ENCODE data around the gene GPANK1.
A peak's percentile ranks its signal among the peaks of the same experiment; 100 is the strongest.

GPANK1 gene

GRCh38 chr6:31626952-31627351 is 37.8 kb downstream of the GPANK1 start:
- no peak overlapping the region for H4K12ac ChIP-seq (ENCODE audit: low read depth, low read length)
- H2BK5ac ChIP-seq (ENCODE audit: low read depth, low read length, poor library complexity), result no peak overlapping the region
- no peaks in the 10 kb centered on the region for H3K79me1 ChIP-seq (ENCODE audit: low read length)
- no CpG with 5 or more reads among the region's 10 CpGs for WGBS (ENCODE audit: extremely low coverage, insufficient coverage, insufficient read length)
- H4K8ac ChIP-seq (ENCODE audit: low read depth, low read length), result no peak overlapping the region
- peaks cover 85 to 87% of the 10 kb centered on the region in 2 experiments for H3K36me3 ChIP-seq (ENCODE audit: control insufficient read depth in 1 of 2, insufficient read depth in 2 of 2, low read length in 2 of 2)
- no peaks in the 10 kb centered on the region for H3K27me3 ChIP-seq (ENCODE audit: insufficient read depth, low read length)
- peaks cover 8% of the 10 kb centered on the region for H3K79me2 ChIP-seq (ENCODE audit: control insufficient read depth, insufficient read depth, low read length, poor library complexity)
- no peak overlapping the region for H3K27ac ChIP-seq (ENCODE audit: low read depth, low read length)
- H3K14ac ChIP-seq (ENCODE audit: low read length), result no peak overlapping the region
- no peak for DNase-seq
- no peak overlapping the region for H3K23ac ChIP-seq (ENCODE audit: low read length)
- H3K4ac ChIP-seq (ENCODE audit: low read depth, low read length), result no peak overlapping the region
- no peak overlapping the region for H2AFZ ChIP-seq (ENCODE audit: insufficient read depth, low read length, poor library complexity)
- no peak overlapping the region for H3K18ac ChIP-seq (ENCODE audit: low read length)
- no peak overlapping the region for H2AK5ac ChIP-seq (ENCODE audit: low read length)
- no peak overlapping the region for H4K91ac ChIP-seq (ENCODE audit: low read depth, low read length)
- no peak overlapping the region for H2BK120ac ChIP-seq (ENCODE audit: insufficient read depth, low read length, poor library complexity)
- H3K4me1 ChIP-seq (ENCODE audit: control insufficient read depth in 1 of 2, insufficient read depth in 2 of 2, low read length in 2 of 2), result peaks cover 4 to 6% of the 10 kb centered on the region in 2 experiments
- no peak overlapping the region for H3K4me3 ChIP-seq (ENCODE audit: low read depth, low read length)
- no peak overlapping the region for H2BK12ac ChIP-seq (ENCODE audit: low read length)
- no peak overlapping the region for H3K4me2 ChIP-seq (ENCODE audit: low read length)
- no peaks in the 10 kb centered on the region for H3K9me3 ChIP-seq (ENCODE audit: insufficient read depth, low read depth, low read length)
- H3K9ac ChIP-seq (ENCODE audit: low read length), result no peak overlapping the region

DNA sequence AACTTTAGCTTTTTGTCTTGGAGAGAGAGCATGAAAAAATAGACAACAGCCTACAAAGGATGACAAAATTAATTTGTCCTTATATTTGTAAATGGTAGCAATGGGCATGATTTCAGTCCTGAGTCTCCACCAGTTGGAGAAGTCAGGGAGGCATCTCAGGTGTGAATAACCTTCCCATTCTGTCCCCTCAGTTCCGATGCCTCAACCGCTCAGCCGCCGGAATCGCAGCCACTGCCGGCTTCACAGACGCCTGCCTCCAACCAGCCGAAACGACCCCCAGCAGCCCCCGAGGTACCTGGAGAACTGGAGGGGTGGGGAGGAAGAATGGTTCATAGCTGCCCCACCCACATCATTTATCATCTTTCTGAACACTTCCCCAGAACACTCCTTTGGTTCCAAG is 40.7 kb downstream of the GPANK1 start:
- Histone ChIP-seq H3K4me2 (ENCODE audit: low read length) (no peak overlapping the region), H4K12ac (ENCODE audit: low read depth, low read length) (no peak overlapping the region), H3K79me2 (ENCODE audit: control insufficient read depth, insufficient read depth, low read length, poor library complexity) (peaks cover 17% of the 10 kb centered on the region), H3K4ac (ENCODE audit: low read depth, low read length) (no peak overlapping the region), H3K9ac (ENCODE audit: low read length) (no peak overlapping the region), H4K8ac (ENCODE audit: low read depth, low read length) (no peak overlapping the region), H3K36me3 (ENCODE audit: control insufficient read depth in 1 of 2, insufficient read depth in 2 of 2, low read length in 2 of 2) (peaks cover 56 to 58% of the 10 kb centered on the region in 2 experiments), H3K27ac (ENCODE audit: low read depth, low read length) (no peak overlapping the region), H2BK5ac (ENCODE audit: low read depth, low read length, poor library complexity) (no peak overlapping the region), H3K14ac (ENCODE audit: low read length) (no peak overlapping the region), H4K91ac (ENCODE audit: low read depth, low read length) (no peak overlapping the region), H2BK120ac (ENCODE audit: insufficient read depth, low read length, poor library complexity) (no peak overlapping the region), H3K27me3 (ENCODE audit: insufficient read depth, low read length) (no peaks in the 10 kb centered on the region), H3K4me1 (ENCODE audit: control insufficient read depth in 1 of 2, insufficient read depth in 2 of 2, low read length in 2 of 2) (peaks cover 4 to 7% of the 10 kb centered on the region in 2 experiments), H3K4me3 (ENCODE audit: low read depth, low read length) (no peak overlapping the region), H3K23ac (ENCODE audit: low read length) (no peak overlapping the region), H3K79me1 (ENCODE audit: low read length) (peaks cover 7% of the 10 kb centered on the region), H2AFZ (ENCODE audit: insufficient read depth, low read length, poor library complexity) (no peak overlapping the region), H3K18ac (ENCODE audit: low read length) (no peak overlapping the region), H3K9me3 (ENCODE audit: insufficient read depth, low read depth, low read length) (no peaks in the 10 kb centered on the region), H2AK5ac (ENCODE audit: low read length) (no peak overlapping the region), H2BK12ac (ENCODE audit: low read length) (no peak overlapping the region)
- no peak for DNase-seq
- WGBS (ENCODE audit: extremely low coverage, insufficient coverage, insufficient read length), result no CpG with 5 or more reads among the region's 10 CpGs

DNA sequence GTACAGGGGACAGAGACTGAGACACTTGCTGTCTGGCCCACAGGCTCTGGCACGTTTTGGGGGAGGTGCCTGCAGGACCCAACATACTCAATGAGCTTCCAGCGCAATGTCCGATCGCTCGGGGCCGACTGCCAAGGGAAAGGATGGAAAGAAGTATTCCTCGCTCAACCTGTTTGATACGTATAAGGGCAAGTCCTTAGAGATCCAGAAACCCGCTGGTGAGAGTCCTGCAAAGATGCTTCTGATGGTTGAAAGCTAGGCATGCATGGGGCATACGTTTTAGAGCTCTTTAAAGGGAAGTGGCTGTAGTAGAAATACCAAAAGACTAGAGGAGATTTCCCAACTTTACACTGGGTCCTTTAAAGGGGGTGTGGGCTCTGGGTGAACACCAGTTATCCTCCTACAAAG is 42.1 kb downstream of the GPANK1 start:
- Histone ChIP-seq H2AK5ac (ENCODE audit: low read length) (no peak overlapping the region), H3K79me1 (ENCODE audit: low read length) (peaks cover 7% of the 10 kb centered on the region), H4K91ac (ENCODE audit: low read depth, low read length) (no peak overlapping the region), H2BK120ac (ENCODE audit: insufficient read depth, low read length, poor library complexity) (no peak overlapping the region), H3K9me3 (ENCODE audit: insufficient read depth, low read depth, low read length) (no peaks in the 10 kb centered on the region), H3K27me3 (ENCODE audit: insufficient read depth, low read length) (no peaks in the 10 kb centered on the region), H4K8ac (ENCODE audit: low read depth, low read length) (no peak overlapping the region), H3K79me2 (ENCODE audit: control insufficient read depth, insufficient read depth, low read length, poor library complexity) (peaks cover 17% of the 10 kb centered on the region), H3K4me3 (ENCODE audit: low read depth, low read length) (no peak overlapping the region), H3K4ac (ENCODE audit: low read depth, low read length) (peak overlapping the region; percentile 77), H3K23ac (ENCODE audit: low read length) (no peak overlapping the region), H4K12ac (ENCODE audit: low read depth, low read length) (no peak overlapping the region), H2BK12ac (ENCODE audit: low read length) (no peak overlapping the region), H3K4me1 (ENCODE audit: control insufficient read depth in 1 of 2, insufficient read depth in 2 of 2, low read length in 2 of 2) (peaks cover 4 to 7% of the 10 kb centered on the region in 2 experiments), H3K9ac (ENCODE audit: low read length) (no peak overlapping the region), H3K36me3 (ENCODE audit: control insufficient read depth in 1 of 2, insufficient read depth in 2 of 2, low read length in 2 of 2) (peaks cover 44 to 46% of the 10 kb centered on the region in 2 experiments), H3K4me2 (ENCODE audit: low read length) (peak overlapping the region; percentile 97), H3K27ac (ENCODE audit: low read depth, low read length) (no peak overlapping the region), H3K18ac (ENCODE audit: low read length) (no peak overlapping the region), H2AFZ (ENCODE audit: insufficient read depth, low read length, poor library complexity) (no peak overlapping the region), H2BK5ac (ENCODE audit: low read depth, low read length, poor library complexity) (no peak overlapping the region), H3K14ac (ENCODE audit: low read length) (no peak overlapping the region)
- peak; percentile 30 to 63 for DNase-seq
- no CpG with 5 or more reads among the region's 10 CpGs for WGBS (ENCODE audit: extremely low coverage, insufficient coverage, insufficient read length)

DNA sequence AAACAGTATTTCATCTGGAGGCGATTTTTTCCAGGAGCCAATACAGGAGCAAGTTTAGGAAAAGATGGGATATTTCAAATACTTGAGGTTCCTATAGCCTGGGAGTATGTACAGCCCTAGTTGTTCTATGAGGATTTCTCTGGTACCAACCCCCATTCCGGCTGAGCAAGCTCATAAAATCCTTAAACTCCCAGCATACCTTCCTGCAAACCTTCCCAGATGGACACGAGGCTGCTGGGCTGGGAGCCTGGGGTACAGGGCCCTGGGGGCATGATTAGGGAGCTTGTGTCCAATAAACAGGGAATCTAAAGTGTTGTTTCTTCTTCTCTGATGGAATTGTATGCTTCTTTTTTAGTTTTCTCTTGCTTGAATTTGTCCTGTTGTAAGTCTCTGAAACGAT is 42.8 kb downstream of the GPANK1 start:
- H3K14ac ChIP-seq (ENCODE audit: low read length), result peak overlapping the region; percentile 61
- WGBS (ENCODE audit: extremely low coverage, insufficient coverage, insufficient read length), result no CpG with 5 or more reads among the region's 4 CpGs
- peak overlapping the region; percentile 68 for H3K9ac ChIP-seq (ENCODE audit: low read length)
- no peak overlapping the region for H3K23ac ChIP-seq (ENCODE audit: low read length)
- no peak overlapping the region for H4K8ac ChIP-seq (ENCODE audit: low read depth, low read length)
- H3K4me2 ChIP-seq (ENCODE audit: low read length), result peak overlapping the region; percentile 97
- no peaks in the 10 kb centered on the region for H3K27me3 ChIP-seq (ENCODE audit: insufficient read depth, low read length)
- H4K91ac ChIP-seq (ENCODE audit: low read depth, low read length), result peak overlapping the region; percentile 2
- H3K79me1 ChIP-seq (ENCODE audit: low read length), result peaks cover 7% of the 10 kb centered on the region
- H4K12ac ChIP-seq (ENCODE audit: low read depth, low read length), result no peak overlapping the region
- no peak overlapping the region for H2BK120ac ChIP-seq (ENCODE audit: insufficient read depth, low read length, poor library complexity)
- H3K36me3 ChIP-seq (ENCODE audit: control insufficient read depth in 1 of 2, insufficient read depth in 2 of 2, low read length in 2 of 2), result peaks cover 39% of the 10 kb centered on the region in 2 experiments
- DNase-seq, result no peak
- peaks cover 4 to 7% of the 10 kb centered on the region in 2 experiments for H3K4me1 ChIP-seq (ENCODE audit: control insufficient read depth in 1 of 2, insufficient read depth in 2 of 2, low read length in 2 of 2)
- H2BK12ac ChIP-seq (ENCODE audit: low read length), result no peak overlapping the region
- peak overlapping the region; percentile 75 for H3K4ac ChIP-seq (ENCODE audit: low read depth, low read length)
- H3K9me3 ChIP-seq (ENCODE audit: insufficient read depth, low read depth, low read length), result no peaks in the 10 kb centered on the region
- no peak overlapping the region for H3K4me3 ChIP-seq (ENCODE audit: low read depth, low read length)
- H3K27ac ChIP-seq (ENCODE audit: low read depth, low read length), result peak overlapping the region; percentile 64
- no peak overlapping the region for H2AK5ac ChIP-seq (ENCODE audit: low read length)
- H2AFZ ChIP-seq (ENCODE audit: insufficient read depth, low read length, poor library complexity), result no peak overlapping the region
- no peak overlapping the region for H2BK5ac ChIP-seq (ENCODE audit: low read depth, low read length, poor library complexity)
- no peak overlapping the region for H3K18ac ChIP-seq (ENCODE audit: low read length)
- peaks cover 17% of the 10 kb centered on the region for H3K79me2 ChIP-seq (ENCODE audit: control insufficient read depth, insufficient read depth, low read length, poor library complexity)

All from trophoblast cell (in vitro differentiated cells and primary cell).